Subcutaneous abdominal adipose tissue (tissue), 5 donors: ENCODE results near the gene CD8B.

Experiments
- H3K27ac ChIP-seq: one replicate; pipeline ENCODE4 v1.7.0; 2013; ENCODE audit warnings: low read depth, mild to moderate bottlenecking, inconsistent platforms, low read length, moderate library complexity
- H3K27me3 ChIP-seq, 5 donors: one replicate each; pipeline ENCODE4 v1.7.0; 2013; ENCODE audit warnings: low read length in 5 of 5, inconsistent platforms in 1 of 5; ENCODE audit not compliant: control insufficient read depth in 5 of 5, insufficient read depth in 4 of 5
- H3K36me3 ChIP-seq, 5 donors: one replicate each; pipeline ENCODE4 v1.7.0; 2013; ENCODE audit warnings: low read length in 5 of 5; ENCODE audit not compliant: control insufficient read depth in 5 of 5, insufficient read depth in 5 of 5
- H3K4me1 ChIP-seq, 5 donors: one replicate each; pipeline ENCODE4 v1.7.0; 2013; ENCODE audit warnings: low read length in 5 of 5, mild to moderate bottlenecking in 3 of 5, moderate library complexity in 1 of 5; ENCODE audit not compliant: control insufficient read depth in 5 of 5, insufficient read depth in 5 of 5
- H3K4me3 ChIP-seq, 5 donors: one replicate each; pipeline ENCODE4 v1.7.0; 2013; ENCODE audit warnings: low read length in 5 of 5, low read depth in 1 of 5
- H3K9ac ChIP-seq, 5 donors: one replicate each; pipeline ENCODE4 v1.7.0; 2013; ENCODE audit warnings: low read length in 5 of 5, mild to moderate bottlenecking in 4 of 5, moderate library complexity in 3 of 5
- H3K9me3 ChIP-seq, 5 donors: one replicate each; pipeline ENCODE4 v1.7.0; 2013; ENCODE audit warnings: low read length in 5 of 5; ENCODE audit not compliant: control insufficient read depth in 5 of 5
- donor health status: healthy.
- donor health status: healthy.
- donor health status: healthy.
- donor health status: healthy.
- donor health status: healthy.

The CD8B gene

DNA sequence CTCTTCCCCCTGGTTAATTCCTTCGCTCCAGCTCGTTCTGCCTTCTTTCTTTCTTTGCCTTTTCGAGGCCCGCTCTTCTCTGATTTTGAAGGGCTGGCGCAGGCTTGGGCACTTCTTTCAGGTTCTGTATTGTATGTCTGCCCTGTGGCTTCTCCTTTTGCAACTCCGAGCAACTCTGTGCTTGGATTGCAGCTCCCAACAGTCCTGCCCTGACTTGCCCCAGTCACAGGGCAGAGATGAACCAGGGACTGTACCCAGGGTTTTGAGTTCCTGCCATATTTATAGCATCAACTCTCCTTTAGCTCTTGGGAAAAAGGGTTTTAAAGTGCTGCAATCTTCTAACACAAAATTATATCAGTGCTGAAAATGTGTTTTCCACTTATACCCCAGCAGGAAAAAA, 39.8 kb downstream of the CD8B start:
- no peak overlapping the region for H3K27ac ChIP-seq
- no peaks in the 10 kb centered on the region for H3K36me3 ChIP-seq
- H3K9me3 ChIP-seq = peaks cover 9 to 22% (median 19%) of the 10 kb centered on the region in 5 donors
- H3K9ac ChIP-seq = no peak overlapping the region
- H3K4me1 ChIP-seq = no peaks in the 10 kb centered on the region
- H3K4me3 ChIP-seq = no peak overlapping the region
- H3K27me3 ChIP-seq = peaks cover 0 to 11% (median 5%) of the 10 kb centered on the region in 5 donors

DNA sequence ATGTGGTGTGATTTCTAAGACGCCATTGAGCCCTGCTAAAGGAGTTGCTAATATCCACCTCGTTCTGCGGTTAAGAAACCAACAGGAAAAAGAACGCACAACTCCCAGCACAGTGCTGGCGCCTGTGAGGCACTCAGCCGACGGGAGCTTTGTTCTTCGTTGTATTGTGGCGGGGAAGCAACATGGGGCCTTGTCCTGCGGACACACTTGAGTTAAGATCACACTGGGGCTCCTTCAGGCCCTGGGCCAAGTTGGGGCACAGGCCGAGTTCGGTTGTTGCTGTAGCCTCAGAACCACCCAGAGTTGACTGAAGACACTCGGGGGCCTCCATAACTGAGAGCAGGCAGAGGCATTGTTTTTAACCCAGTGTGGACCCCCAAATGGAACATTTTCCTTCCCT, 40.4 kb downstream of the CD8B start:
- Histone ChIP-seq H3K36me3 (no peaks in the 10 kb centered on the region), H3K27me3 (peaks cover 0 to 11% (median 5%) of the 10 kb centered on the region in 5 donors), H3K4me3 (no peak overlapping the region), H3K27ac (no peak overlapping the region), H3K9ac (no peak overlapping the region), H3K4me1 (no peaks in the 10 kb centered on the region), H3K9me3 (peaks cover 9 to 22% (median 19%) of the 10 kb centered on the region in 5 donors)

DNA sequence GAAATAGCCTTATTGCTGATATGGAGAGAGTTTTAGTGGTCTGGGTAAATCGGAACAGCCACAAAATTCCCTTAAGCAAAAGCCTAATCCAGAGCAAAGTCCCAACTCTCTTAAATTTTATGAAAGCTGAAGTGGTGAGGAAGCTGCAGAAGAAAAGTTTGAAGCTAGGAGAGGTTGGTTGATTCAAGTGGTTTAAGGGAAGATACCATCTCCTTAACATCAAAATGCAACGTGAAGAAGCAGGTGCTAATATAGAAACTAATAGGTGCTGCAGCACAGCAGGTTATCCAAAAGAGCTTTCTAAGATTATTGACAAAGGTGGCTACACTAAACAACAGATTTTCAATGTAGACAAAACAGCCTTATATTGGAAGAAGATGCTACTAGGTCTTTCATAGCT, 42.7 kb downstream of the CD8B start:
- H3K4me1 ChIP-seq = no peaks in the 10 kb centered on the region
- H3K9me3 ChIP-seq = peaks cover 9 to 20% (median 19%) of the 10 kb centered on the region in 5 donors
- H3K36me3 ChIP-seq = no peaks in the 10 kb centered on the region
- H3K27ac ChIP-seq = no peak overlapping the region
- no peak overlapping the region for H3K9ac ChIP-seq
- no peak overlapping the region for H3K4me3 ChIP-seq
- peaks cover 0 to 1% (median 0%) of the 10 kb centered on the region in 5 donors for H3K27me3 ChIP-seq

DNA sequence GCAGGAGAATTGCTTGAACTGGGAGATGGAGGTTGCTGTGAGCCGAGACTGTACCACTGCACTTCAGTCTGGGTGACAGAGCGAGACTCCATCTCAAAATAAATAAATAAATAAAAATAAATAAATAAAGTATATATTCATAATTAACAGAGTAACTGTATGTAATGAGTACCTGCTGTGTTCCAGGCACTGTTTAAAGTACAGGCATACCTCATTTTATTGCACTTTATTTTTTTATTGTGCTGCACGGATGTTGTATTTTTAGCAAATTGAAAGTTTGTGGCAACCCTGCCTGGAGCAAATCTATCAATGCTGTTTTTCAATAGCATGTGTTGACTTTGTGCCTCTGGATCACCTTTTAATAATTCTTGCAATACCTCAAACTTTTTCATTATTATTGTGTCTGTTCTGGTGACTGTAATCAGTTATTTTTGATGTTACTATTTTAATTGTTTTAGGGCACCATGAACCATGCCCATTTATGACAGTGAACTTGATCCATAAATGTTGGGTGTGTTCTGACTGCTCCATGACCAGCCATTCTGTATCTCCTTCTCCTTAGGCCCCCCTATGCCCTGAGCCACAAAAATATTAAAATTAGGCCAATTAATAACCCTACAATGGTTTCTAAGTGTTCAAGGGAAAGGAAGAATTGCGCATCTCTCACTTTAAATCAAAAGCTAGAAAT, 43.4 kb downstream of the CD8B start:
- Histone ChIP-seq H3K27me3 (no peaks in the 10 kb centered on the region), H3K27ac (no peak overlapping the region), H3K9ac (no peak overlapping the region), H3K36me3 (no peaks in the 10 kb centered on the region), H3K4me3 (no peak overlapping the region), H3K9me3 (peaks cover 8 to 16% (median 14%) of the 10 kb centered on the region in 5 donors), H3K4me1 (no peaks in the 10 kb centered on the region)

DNA sequence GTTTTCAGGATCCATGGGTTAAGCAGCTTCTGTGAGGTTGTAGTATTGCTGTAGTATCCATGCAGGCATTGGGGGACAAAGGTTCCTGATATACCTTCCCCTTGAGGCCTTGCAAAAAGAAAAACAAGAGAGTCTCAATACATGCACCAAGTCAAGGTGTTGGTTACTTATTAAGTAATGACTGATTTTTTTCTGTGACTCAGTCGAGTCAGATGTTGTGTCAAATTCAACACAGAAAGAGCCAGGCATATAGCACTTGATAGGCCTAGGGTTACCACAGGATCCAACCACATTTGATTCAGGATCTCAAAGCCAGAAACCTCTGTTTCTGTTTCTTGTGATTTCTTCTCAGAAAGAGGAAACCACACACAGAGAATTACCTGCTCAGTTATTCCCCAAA, 46.1 kb downstream of the CD8B start:
- peaks cover 0 to 4% (median 0%) of the 10 kb centered on the region in 5 donors for H3K27me3 ChIP-seq
- no peak overlapping the region for H3K4me3 ChIP-seq
- no peaks in the 10 kb centered on the region for H3K9me3 ChIP-seq
- no peaks in the 10 kb centered on the region for H3K4me1 ChIP-seq
- H3K27ac ChIP-seq = no peak overlapping the region
- no peak overlapping the region for H3K9ac ChIP-seq
- H3K36me3 ChIP-seq = no peaks in the 10 kb centered on the region

DNA sequence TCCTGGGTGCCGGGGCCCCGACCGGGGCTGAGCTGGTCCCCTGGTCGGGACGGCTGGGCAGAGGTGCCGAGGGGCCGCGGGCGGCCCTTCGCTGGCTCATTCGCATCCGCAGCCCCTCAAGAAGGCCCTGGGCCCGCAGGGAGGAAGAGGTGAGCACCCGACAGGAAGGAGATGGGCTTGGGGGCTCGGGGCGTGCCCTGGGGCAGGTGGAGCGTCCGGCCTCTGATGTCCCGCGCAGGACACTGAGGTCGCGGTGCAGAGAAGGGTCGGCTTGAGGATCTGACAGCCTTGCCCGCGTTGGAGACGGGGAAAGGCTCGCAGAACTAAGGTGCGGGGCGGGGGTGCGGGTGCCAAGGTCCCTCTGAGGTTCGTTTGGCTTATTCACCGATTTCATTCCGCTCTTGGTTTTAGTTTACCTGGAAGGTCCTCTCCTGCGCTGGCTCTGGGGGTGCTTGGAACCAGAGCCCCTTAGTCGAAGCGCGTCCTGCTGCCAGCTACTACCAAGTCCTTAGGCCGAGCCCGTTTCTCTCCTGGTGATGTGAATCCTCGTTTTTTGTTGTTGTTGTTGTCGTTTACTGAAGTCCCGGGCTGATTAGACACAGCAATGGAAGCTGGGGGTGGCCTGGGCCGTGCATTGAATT, 52.1 kb downstream of the CD8B start:
- H3K4me1 ChIP-seq = peaks cover 0 to 26% (median 17%) of the 10 kb centered on the region in 5 donors
- H3K9me3 ChIP-seq = no peaks in the 10 kb centered on the region
- no peak overlapping the region for H3K4me3 ChIP-seq
- peaks cover 12 to 26% (median 16%) of the 10 kb centered on the region in 5 donors for H3K27me3 ChIP-seq
- no peak overlapping the region for H3K9ac ChIP-seq
- no peaks in the 10 kb centered on the region for H3K36me3 ChIP-seq
- H3K27ac ChIP-seq = no peak overlapping the region

DNA sequence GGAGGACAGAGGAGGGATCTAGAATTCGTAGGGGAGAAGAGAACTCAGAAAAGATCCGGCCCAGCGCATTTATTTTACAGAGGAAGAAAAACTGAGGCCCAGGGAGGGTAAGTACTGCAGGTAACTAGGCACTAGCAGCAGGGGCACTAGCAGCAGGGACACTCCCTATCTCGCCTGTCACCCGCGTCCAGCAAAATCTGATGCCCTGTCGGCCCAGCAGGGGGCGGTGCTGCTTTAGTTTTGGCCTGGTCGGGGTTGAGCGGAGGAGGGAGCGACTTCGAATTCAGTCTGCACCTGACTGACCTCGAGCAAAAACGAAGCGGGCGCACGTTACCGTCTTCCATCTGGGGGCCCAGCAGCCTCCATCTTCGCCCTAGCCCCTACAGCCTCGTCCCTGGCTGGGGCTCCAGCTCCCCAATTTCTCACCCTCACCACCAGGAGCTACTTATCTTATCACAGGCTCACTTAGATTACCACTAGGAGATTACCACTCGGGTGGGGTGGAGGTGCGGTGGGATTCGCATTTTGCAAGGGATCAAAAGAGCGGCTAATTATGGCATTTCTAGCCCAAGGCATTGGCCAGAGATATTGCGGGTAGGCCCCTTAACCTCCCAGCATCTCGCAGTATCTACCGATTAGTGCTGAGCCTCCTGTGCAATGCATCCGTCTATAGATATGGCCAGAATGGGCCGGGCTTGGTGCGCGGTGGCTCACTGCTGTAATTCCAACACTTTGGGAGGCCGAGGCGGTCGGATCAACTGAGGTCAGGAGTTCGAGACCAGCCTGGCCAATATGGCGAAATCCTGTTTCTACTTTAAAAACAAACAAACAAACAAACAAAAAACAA, 53.1 kb downstream of the CD8B start:
- peaks cover 12 to 26% (median 16%) of the 10 kb centered on the region in 5 donors for H3K27me3 ChIP-seq
- H3K36me3 ChIP-seq = no peaks in the 10 kb centered on the region
- peaks cover 0 to 26% (median 17%) of the 10 kb centered on the region in 5 donors for H3K4me1 ChIP-seq
- H3K9ac ChIP-seq = peak overlapping the region in 2 of 5 donors; percentile 52 to 66
- H3K4me3 ChIP-seq = peak overlapping the region; percentile 15 to 69 (median 56)
- no peaks in the 10 kb centered on the region for H3K9me3 ChIP-seq
- H3K27ac ChIP-seq = no peak overlapping the region

DNA sequence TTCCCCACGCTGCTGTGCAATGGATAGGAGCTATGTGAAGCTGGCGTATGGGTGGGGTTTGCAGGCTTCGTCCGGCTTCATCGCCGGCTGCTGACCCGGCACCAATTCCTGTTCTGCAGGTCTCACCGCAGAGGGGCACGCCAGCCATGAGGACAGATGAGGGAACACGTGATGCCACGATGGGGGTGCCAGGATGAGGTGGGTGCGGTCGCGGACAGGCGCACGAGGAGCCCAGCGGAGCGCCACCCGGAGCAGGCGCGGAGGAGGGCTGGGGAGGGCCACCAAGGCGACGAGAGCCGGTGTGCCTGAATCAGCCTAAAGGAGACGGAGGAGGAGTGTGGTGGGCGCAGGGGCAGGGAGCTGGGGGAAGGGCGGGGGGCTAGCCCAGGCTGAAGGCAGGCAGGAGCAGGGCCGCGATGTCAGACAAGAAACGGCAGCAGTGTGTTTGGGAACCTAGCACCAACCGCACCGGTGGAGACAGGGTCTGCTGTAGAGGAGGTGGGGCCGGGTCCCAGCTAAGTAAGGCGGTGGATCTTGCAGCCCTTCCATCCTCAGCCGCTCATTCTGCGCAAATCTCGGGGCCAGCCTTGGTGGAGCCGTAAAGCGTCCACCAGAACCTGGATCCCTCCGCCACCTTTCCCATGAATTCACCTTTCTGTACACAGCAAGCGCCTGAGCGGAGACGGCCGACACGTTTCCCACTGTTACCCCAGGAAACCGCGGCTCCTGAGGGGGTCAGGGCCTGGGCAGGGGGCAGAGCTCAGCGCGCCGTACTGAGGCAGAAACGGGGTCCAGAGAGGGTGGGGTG, 54.0 kb downstream of the CD8B start:
- H3K36me3 ChIP-seq = no peaks in the 10 kb centered on the region
- no peak overlapping the region for H3K27ac ChIP-seq
- peak overlapping the region in 3 of 5 donors; percentile 5 to 66 (median 52) for H3K9ac ChIP-seq
- H3K4me3 ChIP-seq = peak overlapping the region; percentile 50 to 71 (median 59)
- H3K9me3 ChIP-seq = no peaks in the 10 kb centered on the region
- peaks cover 12 to 26% (median 16%) of the 10 kb centered on the region in 5 donors for H3K27me3 ChIP-seq
- H3K4me1 ChIP-seq = peaks cover 0 to 26% (median 17%) of the 10 kb centered on the region in 5 donors

DNA sequence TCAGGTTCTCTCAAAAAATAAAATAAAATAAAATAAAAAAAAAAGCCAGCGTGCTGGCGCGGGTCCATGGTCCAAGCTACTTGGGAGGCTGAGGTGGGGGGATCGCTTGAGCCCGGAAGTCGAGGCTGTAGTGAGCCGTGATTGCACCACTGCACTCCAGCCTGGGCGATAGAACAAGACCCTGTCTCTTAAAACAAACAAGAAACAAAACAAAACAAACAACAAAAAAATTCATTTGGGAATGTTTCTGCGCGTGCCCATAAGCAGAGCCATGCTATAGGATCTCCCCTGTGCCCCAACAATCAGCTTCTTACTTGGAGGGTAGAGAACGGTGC, 54.6 kb downstream of the CD8B start:
- Histone ChIP-seq H3K36me3 (no peaks in the 10 kb centered on the region), H3K27me3 (peaks cover 12 to 26% (median 16%) of the 10 kb centered on the region in 5 donors), H3K9ac (peak overlapping the region in 3 of 5 donors; percentile 5 to 66 (median 52)), H3K4me1 (peaks cover 0 to 26% (median 17%) of the 10 kb centered on the region in 5 donors), H3K27ac (no peak overlapping the region), H3K4me3 (peak overlapping the region; percentile 48 to 69 (median 56)), H3K9me3 (no peaks in the 10 kb centered on the region)
